Measurements from ENCODE around the gene HTR3E.

GRCh38 chr3:184075901-184076300, 21.0 kb upstream of the HTR3E start:
- TF ChIP-seq EZH2 (IDR thresholded peaks at IDR 0.05; ENCODE audit: insufficient read depth, poor library complexity, severe bottlenecking) (no peak), EZH2phosphoT487 (IDR thresholded peaks at IDR 0.05; ENCODE audit: insufficient read depth, low read depth) (no peak)
